ENCODE results near the gene MYO1C. TPM values are rescaled to one million over a fixed set of nuclear protein-coding genes. Genes with fewer than 3 reads are reported as not detected.

The MYO1C gene
- total and polyA plus RNA-seq, 9 of the 15 experiments (the other 6 are each of a cell fraction or from before 2014, with no cell fraction given) = 0.46 to 32.5 (median 11.6) TPM

DNA sequence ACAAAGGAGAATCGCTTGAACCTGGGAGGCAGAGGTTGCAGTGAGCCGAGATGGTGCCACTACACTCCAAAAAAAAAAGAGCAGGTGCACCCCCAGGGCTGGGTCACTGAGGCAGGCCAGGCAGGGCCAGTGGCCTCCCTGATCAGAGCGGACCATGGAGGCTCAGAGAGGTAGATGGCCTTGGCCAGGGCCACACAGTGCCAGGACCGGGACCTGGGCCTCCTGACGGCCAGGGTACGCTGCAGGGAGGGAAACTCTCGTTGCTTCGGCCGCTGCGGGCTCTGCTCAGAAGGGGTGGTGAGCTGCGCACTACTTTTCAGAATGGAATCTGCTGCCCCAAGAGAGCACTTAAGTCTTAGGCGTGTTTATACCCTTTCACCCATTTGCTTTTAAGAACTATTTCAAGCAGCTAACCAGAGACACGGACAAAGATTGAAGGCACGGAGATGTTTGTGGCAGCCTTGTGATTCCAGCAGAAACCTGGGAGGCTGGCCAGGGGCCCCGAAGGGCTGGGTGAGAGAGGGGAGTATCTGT lies 17.1 kb downstream of the MYO1C start:
- Histone ChIP-seq H2AFZ (ENCODE audit: low read depth, low read length) (no peak overlapping the region), H3K79me2 (ENCODE audit: control insufficient read depth, insufficient read depth, low read length) (no peaks in the 10 kb centered on the region), H3K4me2 (ENCODE audit: insufficient read depth, low read length) (no peak overlapping the region), H3K4me1 (replicated peaks in 1 of 2; ENCODE audit: control insufficient read depth in 2 of 2, insufficient read depth in 2 of 2, low read length in 2 of 2) (peaks cover 0 to 14% of the 10 kb centered on the region in 2 experiments; a peak in 2 of 5 replicates), H3K36me3 (ENCODE audit: control insufficient read depth, insufficient read depth, low read length) (peaks cover 21% of the 10 kb centered on the region; the same call in 1 of the 3 replicates), H3K9me1 (ENCODE audit: control insufficient read depth, insufficient read depth, low read length) (no peaks in the 10 kb centered on the region), H3K9me3 (replicated peaks; ENCODE audit: control insufficient read depth, insufficient read depth, low read depth, low read length) (no peaks in the 10 kb centered on the region), H3K27ac (ENCODE audit: extremely low read depth, low read depth, low read length) (no peak overlapping the region), H3K9ac (ENCODE audit: insufficient read depth in 1 of 2, low read depth in 2 of 2, low read length in 2 of 2) (no peak overlapping the region; a peak in 1 of 4 replicates), H3K4me3 (no peak overlapping the region), H3K27me3 (ENCODE audit: control insufficient read depth in 2 of 2, insufficient read depth in 2 of 2, low read length in 2 of 2) (no peaks in the 10 kb centered on the region), H4K20me1 (replicated peaks; ENCODE audit: control insufficient read depth, insufficient read depth, low read length) (no peaks in the 10 kb centered on the region)
- ChIA-PET POLR2A (interaction anchor here (1.3 to 1.6 kb wide), 2 partner anchors 10 to 12 kb away, joined by 4 to 6 read pairs; no protein-coding TSS in a partner anchor), CTCF (ENCODE audit: low intra/inter-chr PET ratio) (no interaction called here)
- ATAC-seq (no peak; the same call in 2 of the 3 replicates), DNase-seq (ENCODE audit: extremely low read depth in 1 of 4, low spot score in 3 of 4) (no peak), FAIRE-seq (no peak)
- TF ChIP-seq NELFE (IDR thresholded peaks at IDR 0.05; ENCODE audit: insufficient read depth, insufficient read length) = no peak
- TF ChIP-seq PHB (CRISPR knock-in tag; IDR thresholded peaks at IDR 0.05) = no peak
- TF ChIP-seq HNRNPLL (IDR thresholded peaks at IDR 0.05; ENCODE audit: low read depth, low read length, poor library complexity, severe bottlenecking) = no peak
- no peak for TF ChIP-seq ELF4 (CRISPR knock-in tag; IDR thresholded peaks at IDR 0.05)
- no peak for TF ChIP-seq HDAC3 (IDR thresholded peaks at IDR 0.05; ENCODE audit: borderline replicate concordance, partially characterized antibody)
- no peak for TF ChIP-seq ZNF41 (CRISPR knock-in tag; conservative IDR thresholded peaks at IDR 0.05)
- TF ChIP-seq, protein P1, sequence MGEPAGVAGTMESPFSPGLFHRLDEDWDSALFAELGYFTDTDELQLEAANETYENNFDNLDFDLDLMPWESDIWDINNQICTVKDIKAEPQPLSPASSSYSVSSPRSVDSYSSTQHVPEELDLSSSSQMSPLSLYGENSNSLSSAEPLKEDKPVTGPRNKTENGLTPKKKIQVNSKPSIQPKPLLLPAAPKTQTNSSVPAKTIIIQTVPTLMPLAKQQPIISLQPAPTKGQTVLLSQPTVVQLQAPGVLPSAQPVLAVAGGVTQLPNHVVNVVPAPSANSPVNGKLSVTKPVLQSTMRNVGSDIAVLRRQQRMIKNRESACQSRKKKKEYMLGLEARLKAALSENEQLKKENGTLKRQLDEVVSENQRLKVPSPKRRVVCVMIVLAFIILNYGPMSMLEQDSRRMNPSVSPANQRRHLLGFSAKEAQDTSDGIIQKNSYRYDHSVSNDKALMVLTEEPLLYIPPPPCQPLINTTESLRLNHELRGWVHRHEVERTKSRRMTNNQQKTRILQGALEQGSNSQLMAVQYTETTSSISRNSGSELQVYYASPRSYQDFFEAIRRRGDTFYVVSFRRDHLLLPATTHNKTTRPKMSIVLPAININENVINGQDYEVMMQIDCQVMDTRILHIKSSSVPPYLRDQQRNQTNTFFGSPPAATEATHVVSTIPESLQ (CRISPR knock-in tag; IDR thresholded peaks at IDR 0.05) = no peak
- TF ChIP-seq, protein P2, sequence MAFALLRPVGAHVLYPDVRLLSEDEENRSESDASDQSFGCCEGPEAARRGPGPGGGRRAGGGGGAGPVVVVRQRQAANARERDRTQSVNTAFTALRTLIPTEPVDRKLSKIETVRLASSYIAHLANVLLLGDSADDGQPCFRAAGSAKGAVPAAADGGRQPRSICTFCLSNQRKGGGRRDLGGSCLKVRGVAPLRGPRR (CRISPR knock-in tag; IDR thresholded peaks at IDR 0.05) = no peak
- 79% methylated on average over 7 of the region's 15 CpGs for WGBS (ENCODE audit: insufficient coverage, low coverage, missing lambda C conversion rate)
- intact Hi-C loops (cut with micrococcal nuclease) (no loop called here), in situ Hi-C loops (cut with MboI) (no loop called here)
- BruUV-seq (replicated peaks) = no TSS peak
